ENCODE results near the gene PNPLA1. TPM values are rescaled to one million over a fixed set of nuclear protein-coding genes. Genes with fewer than 3 reads are reported as not detected.

PNPLA1 gene
- total RNA-seq, 1 donor from 2014 or later, result not detected

GRCh38 chr6:36242161-36242560, 27.7 kb upstream of the PNPLA1 start:
- H3K27me3 Mint-ChIP-seq, result no peaks in the 10 kb centered on the region
- peak overlapping the region; percentile 51 for H3K4me3 Mint-ChIP-seq
- H3K9me3 Mint-ChIP-seq, result no peaks in the 10 kb centered on the region
- peaks cover 25% of the 10 kb centered on the region for H3K4me1 Mint-ChIP-seq
- ChIA-PET POLR2A (no interaction called here), CTCF (no interaction called here)
- TF ChIP-seq CTCF (IDR thresholded peaks at IDR 0.05), result no peak
- no peak for ATAC-seq (ENCODE audit: low read depth)
- no peak overlapping the region for H3K27ac Mint-ChIP-seq
- no peaks in the 10 kb centered on the region for H3K36me3 Mint-ChIP-seq (ENCODE audit: low read depth)
- DNase-seq, result no peak
- intact Hi-C loops (cut with micrococcal nuclease), result no loop called here

GRCh38 chr6:36242626-36243025, 27.2 kb upstream of the PNPLA1 start:
- H3K4me3 Mint-ChIP-seq, result no peak overlapping the region
- intact Hi-C loops (cut with micrococcal nuclease), result no loop called here
- H3K4me1 Mint-ChIP-seq, result peaks cover 25% of the 10 kb centered on the region
- DNase-seq, result no peak
- ChIA-PET POLR2A (no interaction called here), CTCF (interaction anchor here (1.1 kb wide), 1 partner anchor 148 kb away, joined by 3 read pairs; no protein-coding TSS in a partner anchor)
- no peak overlapping the region for H3K27ac Mint-ChIP-seq
- no peak for TF ChIP-seq CTCF (IDR thresholded peaks at IDR 0.05)
- no peaks in the 10 kb centered on the region for H3K9me3 Mint-ChIP-seq
- ATAC-seq (ENCODE audit: low read depth), result no peak
- no peaks in the 10 kb centered on the region for H3K36me3 Mint-ChIP-seq (ENCODE audit: low read depth)
- H3K27me3 Mint-ChIP-seq, result no peaks in the 10 kb centered on the region

GRCh38 chr6:36243562-36244212, 26.2 kb upstream of the PNPLA1 start:
- H3K4me3 Mint-ChIP-seq, result no peak overlapping the region
- H3K36me3 Mint-ChIP-seq (ENCODE audit: low read depth), result no peaks in the 10 kb centered on the region
- DNase-seq (no peak), ATAC-seq (ENCODE audit: low read depth) (no peak)
- ChIA-PET POLR2A (interaction anchor here (0.8 kb wide), 1 partner anchor 47 kb away, joined by 3 read pairs; no protein-coding TSS in a partner anchor), CTCF (interaction anchor here (1.1 kb wide), 1 partner anchor 149 kb away, joined by 3 read pairs; no protein-coding TSS in a partner anchor)
- no peak overlapping the region for H3K27ac Mint-ChIP-seq
- no peaks in the 10 kb centered on the region for H3K27me3 Mint-ChIP-seq
- no peaks in the 10 kb centered on the region for H3K9me3 Mint-ChIP-seq
- intact Hi-C loops (cut with micrococcal nuclease), result no loop called here
- no peak for TF ChIP-seq CTCF (IDR thresholded peaks at IDR 0.05)
- H3K4me1 Mint-ChIP-seq, result peaks cover 25% of the 10 kb centered on the region

- no peak for TF ChIP-seq CTCF (IDR thresholded peaks at IDR 0.05)
- DNase-seq (no peak), ATAC-seq (ENCODE audit: low read depth) (no peak)
- Mint-ChIP-seq H3K27me3 (no peaks in the 10 kb centered on the region), H3K4me1 (peaks cover 25% of the 10 kb centered on the region), H3K9me3 (no peaks in the 10 kb centered on the region), H3K27ac (no peak overlapping the region), H3K36me3 (ENCODE audit: low read depth) (no peaks in the 10 kb centered on the region), H3K4me3 (no peak overlapping the region)
- CTCF ChIA-PET, result no interaction called here
- intact Hi-C loops (cut with micrococcal nuclease), result no loop called here
- POLR2A ChIA-PET, result interaction anchor here (0.8 kb wide), 1 partner anchor 48 kb away, joined by 3 read pairs; no protein-coding TSS in a partner anchor
These were observed 25.1 kb upstream of the PNPLA1 start for GRCh38 chr6:36244641-36245280.

- no peak overlapping the region for H3K27ac Mint-ChIP-seq
- ATAC-seq (ENCODE audit: low read depth), result no peak
- CTCF ChIA-PET, result no interaction called here
These were observed 24.2 kb upstream of the PNPLA1 start for GRCh38 chr6:36245572-36246061.

More at GRCh38 chr6:36245572-36246061, 24.2 kb upstream of the PNPLA1 start:
- Mint-ChIP-seq H3K36me3 (ENCODE audit: low read depth) (no peaks in the 10 kb centered on the region), H3K27me3 (no peaks in the 10 kb centered on the region), H3K4me3 (no peak overlapping the region), H3K4me1 (peaks cover 25% of the 10 kb centered on the region), H3K9me3 (no peaks in the 10 kb centered on the region)
- DNase-seq, result no peak
- no peak for TF ChIP-seq CTCF (IDR thresholded peaks at IDR 0.05)
- intact Hi-C loops (cut with micrococcal nuclease), result no loop called here
- POLR2A ChIA-PET, result no interaction called here
